Astrocyte (in vitro differentiated cells and primary cell): ENCODE results near the gene TAF6. TPM values are rescaled to one million over a fixed set of nuclear protein-coding genes. Genes with fewer than 3 reads are reported as not detected.

ENCODE experiments used
- DNase-seq: peaks from one replicate; pipeline ENCODE4 v3.0.0-alpha.2; 2010; ENCODE audit warnings: low read depth
- FAIRE-seq: peaks from 2 replicates; lab custom pipeline; 2011; peaks lifted over from hg19 to GRCh38; lab: Jason Lieb, UNC
- H2AFZ ChIP-seq: 2 replicates; pipeline ENCODE4 v1.6.0; 2012; ENCODE audit warnings: low read depth, low read length, inconsistent platforms
- H3K27ac ChIP-seq: 2 replicates; pipeline ENCODE4 v1.5.1; 2011; ENCODE audit warnings: low read depth, low read length, inconsistent platforms
- H3K27me3 ChIP-seq: 2 replicates; pipeline ENCODE4 v1.6.0; 2011; ENCODE audit warnings: low read length, inconsistent platforms; ENCODE audit not compliant: insufficient read depth
- H3K36me3 ChIP-seq: 2 replicates; pipeline ENCODE4 v1.5.1; 2011; ENCODE audit warnings: low read length, inconsistent platforms; ENCODE audit not compliant: insufficient read depth
- H3K4me1 ChIP-seq: 2 replicates; pipeline ENCODE4 v1.5.1; 2011; ENCODE audit warnings: low read length, inconsistent platforms; ENCODE audit not compliant: insufficient read depth
- H3K4me2 ChIP-seq: 2 replicates; pipeline ENCODE4 v1.6.0; 2012; ENCODE audit warnings: low read length, inconsistent platforms
- H3K4me3 ChIP-seq: 2 replicates; pipeline ENCODE4 v1.5.1; 2011; ENCODE audit warnings: low read depth, mild to moderate bottlenecking, low read length, inconsistent platforms; ENCODE audit not compliant: insufficient read depth
- H3K79me2 ChIP-seq: 2 replicates; pipeline ENCODE4 v1.6.0; 2012; ENCODE audit warnings: mild to moderate bottlenecking, low read length, inconsistent platforms; ENCODE audit not compliant: insufficient read depth
- H3K9ac ChIP-seq: 2 replicates; pipeline ENCODE4 v1.6.0; 2012; ENCODE audit warnings: mild to moderate bottlenecking, low read length, inconsistent platforms
- H3K9me3 ChIP-seq: 2 replicates; pipeline ENCODE4 v1.5.1; 2012; ENCODE audit warnings: low read depth, mild to moderate bottlenecking, low read length, inconsistent platforms; ENCODE audit not compliant: insufficient read depth
- H4K20me1 ChIP-seq: 2 replicates; pipeline ENCODE4 v1.6.0; 2012; ENCODE audit warnings: low read length, inconsistent platforms; ENCODE audit not compliant: insufficient read depth
- H3K27ac Mint-ChIP-seq: one replicate; pipeline ENCODE4 v1.8.0; 2021; ENCODE audit warnings: mild to moderate bottlenecking, mixed read lengths; ENCODE audit not compliant: unreplicated experiment
- H3K27me3 Mint-ChIP-seq: one replicate; pipeline ENCODE4 v1.8.0; 2021; ENCODE audit warnings: low read depth, mixed read lengths; ENCODE audit not compliant: unreplicated experiment
- H3K36me3 Mint-ChIP-seq: one replicate; pipeline ENCODE4 v1.8.0; 2021; ENCODE audit warnings: low read depth, mixed read lengths; ENCODE audit not compliant: unreplicated experiment
- H3K4me1 Mint-ChIP-seq: one replicate; pipeline ENCODE4 v1.8.0; 2021; ENCODE audit warnings: low read depth, mixed read lengths; ENCODE audit not compliant: unreplicated experiment
- H3K4me3 Mint-ChIP-seq: one replicate; pipeline ENCODE4 v1.8.0; 2021; ENCODE audit warnings: mild to moderate bottlenecking, moderate library complexity, mixed read lengths; ENCODE audit not compliant: unreplicated experiment
- H3K9me3 Mint-ChIP-seq: one replicate; pipeline ENCODE4 v1.8.0; 2021; ENCODE audit warnings: mild to moderate bottlenecking, mixed read lengths; ENCODE audit not compliant: unreplicated experiment
- CTCF ChIP-seq: IDR thresholded peaks from 2 replicates; pipeline ENCODE4 v1.5.1; 2011; ENCODE audit warnings: low read depth, mild to moderate bottlenecking, inconsistent platforms, low read length, moderate library complexity; ENCODE audit not compliant: insufficient read depth
- EZH2 ChIP-seq: IDR thresholded peaks from 2 replicates; pipeline ENCODE4 v1.6.1; 2012; ENCODE audit warnings: mild to moderate bottlenecking, low read length, inconsistent platforms; ENCODE audit not compliant: insufficient read depth
- total RNA-seq: library from RNA; stranded (reverse); gene quantifications from 2 replicates; pipeline ENCODE4 v1.2.1, GENCODE V29; 2021

Gene TAF6
- total RNA-seq, 1 donor from 2014 or later: 47.0 TPM

DNA sequence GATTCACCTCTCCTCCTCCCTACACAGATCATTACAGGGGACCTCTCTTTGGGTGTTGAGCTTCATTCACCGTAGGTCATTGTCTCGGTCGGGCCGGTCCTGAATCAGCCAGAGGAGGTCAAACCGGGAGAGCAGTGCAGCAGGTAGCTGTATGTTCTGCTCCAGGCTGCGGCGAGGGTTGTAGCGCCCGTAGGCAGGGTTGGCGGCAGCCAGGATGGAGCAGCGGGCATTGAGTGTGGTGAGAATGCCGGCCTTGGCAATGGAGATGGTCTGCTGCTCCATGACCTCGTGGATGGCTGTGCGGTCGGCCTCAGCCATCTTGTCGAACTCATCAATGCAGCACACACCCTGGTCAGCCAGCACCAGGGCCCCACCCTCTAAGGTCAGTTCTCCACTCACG, 23.5 kb downstream of the TAF6 start:
- H3K4me2 ChIP-seq: no peak overlapping the region
- peaks cover 18% of the 10 kb centered on the region for H3K4me1 Mint-ChIP-seq

GRCh38 chr7:100095289-100095688, 23.9 kb downstream of the TAF6 start:
- peaks cover 18% of the 10 kb centered on the region for H3K4me1 Mint-ChIP-seq
- DNase-seq (no peak), FAIRE-seq (no peak)
- no peak overlapping the region for H3K27ac Mint-ChIP-seq
- H3K36me3 ChIP-seq: peaks cover 83% of the 10 kb centered on the region
- H3K27me3 ChIP-seq: no peaks in the 10 kb centered on the region
- no peak for TF ChIP-seq EZH2
- TF ChIP-seq CTCF: no peak
- H3K9ac ChIP-seq: no peak overlapping the region
- H3K27ac ChIP-seq: no peak overlapping the region
- peaks cover 45% of the 10 kb centered on the region for H3K36me3 Mint-ChIP-seq
- H3K9me3 Mint-ChIP-seq: no peaks in the 10 kb centered on the region
- H3K9me3 ChIP-seq: no peaks in the 10 kb centered on the region
- peaks cover 41% of the 10 kb centered on the region for H3K4me1 ChIP-seq
- no peak overlapping the region for H2AFZ ChIP-seq
- no peaks in the 10 kb centered on the region for H3K27me3 Mint-ChIP-seq
- H3K79me2 ChIP-seq: peaks cover 89% of the 10 kb centered on the region
- H3K4me3 ChIP-seq: no peak overlapping the region
- peak overlapping the region; percentile 15 for H3K4me3 Mint-ChIP-seq
- H3K4me2 ChIP-seq: no peak overlapping the region
- peaks cover 67% of the 10 kb centered on the region for H4K20me1 ChIP-seq

More for the DNA sequence above, 23.5 kb downstream of the TAF6 start:
- no peak overlapping the region for H3K4me3 ChIP-seq
- peaks cover 45% of the 10 kb centered on the region for H3K36me3 Mint-ChIP-seq
- peaks cover 79% of the 10 kb centered on the region for H3K36me3 ChIP-seq
- peaks cover 63% of the 10 kb centered on the region for H4K20me1 ChIP-seq
- H3K9ac ChIP-seq: no peak overlapping the region
- FAIRE-seq (no peak), DNase-seq (no peak)
- peaks cover 89% of the 10 kb centered on the region for H3K79me2 ChIP-seq
- no peak for TF ChIP-seq EZH2
- no peak for TF ChIP-seq CTCF
- peaks cover 37% of the 10 kb centered on the region for H3K4me1 ChIP-seq
- H3K27ac Mint-ChIP-seq: no peak overlapping the region
- no peaks in the 10 kb centered on the region for H3K9me3 ChIP-seq
- H3K27me3 Mint-ChIP-seq: no peaks in the 10 kb centered on the region
- no peak overlapping the region for H3K27ac ChIP-seq
- H2AFZ ChIP-seq: no peak overlapping the region
- no peaks in the 10 kb centered on the region for H3K27me3 ChIP-seq
- H3K9me3 Mint-ChIP-seq: no peaks in the 10 kb centered on the region
- no peak overlapping the region for H3K4me3 Mint-ChIP-seq

DNA sequence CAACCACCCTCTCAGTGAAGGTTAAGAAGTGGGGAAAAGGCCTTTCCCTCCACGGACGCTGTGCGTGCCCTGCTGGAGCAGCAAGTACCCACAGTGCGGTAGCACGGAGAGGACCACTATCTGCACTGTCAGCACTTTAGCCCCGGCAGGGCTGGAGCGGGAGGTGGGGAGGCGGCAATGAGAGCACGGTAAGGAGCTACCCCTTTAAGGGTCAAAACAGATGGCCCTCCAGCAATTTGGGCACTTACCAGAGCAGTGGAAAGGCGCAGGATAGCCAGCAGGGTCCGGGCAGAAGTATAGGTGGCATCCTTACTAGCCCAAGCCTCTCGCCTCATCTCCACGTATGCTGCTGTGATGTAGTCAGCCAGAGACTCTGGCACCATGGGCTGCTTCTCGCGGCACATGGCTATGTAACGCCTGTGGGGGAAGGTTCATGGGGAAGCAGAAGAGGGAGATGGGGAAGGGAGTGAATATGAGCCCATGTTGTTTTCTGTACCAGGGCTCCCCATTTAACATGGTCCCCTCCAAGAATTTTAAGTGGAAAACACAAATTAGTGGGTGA, 25.2 kb downstream of the TAF6 start:
- Histone ChIP-seq H2AFZ (no peak overlapping the region), H3K36me3 (peaks cover 79% of the 10 kb centered on the region), H3K9me3 (no peaks in the 10 kb centered on the region), H4K20me1 (peaks cover 59% of the 10 kb centered on the region), H3K79me2 (peaks cover 86% of the 10 kb centered on the region), H3K9ac (peak overlapping the region; percentile 8), H3K27ac (no peak overlapping the region), H3K4me1 (peaks cover 43% of the 10 kb centered on the region), H3K27me3 (no peaks in the 10 kb centered on the region), H3K4me2 (no peak overlapping the region), H3K4me3 (no peak overlapping the region)
- Mint-ChIP-seq H3K27me3 (no peaks in the 10 kb centered on the region), H3K36me3 (peaks cover 42% of the 10 kb centered on the region), H3K4me3 (no peak overlapping the region), H3K9me3 (no peaks in the 10 kb centered on the region), H3K27ac (peak overlapping the region; percentile 75), H3K4me1 (peaks cover 14% of the 10 kb centered on the region)
- no peak for DNase-seq
- FAIRE-seq: no peak
- no peak for TF ChIP-seq CTCF
- TF ChIP-seq EZH2: no peak
